HG02981 (cell line): ENCODE results near the gene GJB3.
"Not testable (repeated sequence)": the region's sequence is repeated elsewhere in the genome, so short reads cannot be mapped to it uniquely, and the experiment has no call there.

Experiments used
- ATAC-seq: cut with Tn5 transposase; IDR thresholded peaks from one replicate; pipeline ENCODE4 v1.9.1; 2021; ENCODE audit warnings: mild to moderate bottlenecking, moderate library complexity; ENCODE audit not compliant: unreplicated experiment

The GJB3 gene

DNA sequence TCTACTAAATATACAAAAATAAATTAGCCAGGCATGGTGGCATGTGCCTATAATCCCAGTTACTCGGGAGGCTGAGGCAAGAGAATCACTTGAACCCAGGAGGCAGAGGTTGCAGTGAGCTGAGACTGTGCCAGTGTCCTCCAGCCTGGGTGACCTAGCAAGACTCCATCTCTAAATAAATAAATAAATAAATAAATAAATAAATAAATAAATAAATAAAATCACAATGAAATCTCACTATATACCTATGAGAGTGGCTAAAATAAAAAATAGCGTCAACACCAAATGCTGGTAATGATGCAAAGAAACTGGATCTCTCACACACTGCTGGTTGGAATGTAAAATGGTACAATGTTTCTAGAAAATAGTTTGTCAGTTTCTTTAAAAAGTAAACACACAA lies 37.8 kb downstream of the GJB3 start:
- ATAC-seq: not testable (repeated sequence)

DNA sequence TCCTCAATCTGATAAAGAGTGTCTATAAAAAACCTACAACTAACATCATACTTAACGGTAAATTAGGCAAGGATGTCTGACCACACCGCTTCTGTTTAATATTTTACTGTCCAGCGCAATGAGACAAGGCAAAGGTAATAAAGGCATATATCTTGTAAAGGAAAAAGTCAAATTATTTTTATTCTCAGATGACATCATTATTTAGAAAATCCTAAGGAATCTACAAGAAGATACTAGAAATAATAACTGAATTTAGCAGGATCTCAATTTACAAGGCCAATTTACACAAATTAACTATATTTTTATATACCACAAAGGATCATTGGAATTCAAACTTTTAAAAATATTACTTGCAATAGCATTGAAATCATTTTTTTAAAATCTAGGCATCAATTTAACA lies 41.2 kb downstream of the GJB3 start:
- no peak for ATAC-seq

DNA sequence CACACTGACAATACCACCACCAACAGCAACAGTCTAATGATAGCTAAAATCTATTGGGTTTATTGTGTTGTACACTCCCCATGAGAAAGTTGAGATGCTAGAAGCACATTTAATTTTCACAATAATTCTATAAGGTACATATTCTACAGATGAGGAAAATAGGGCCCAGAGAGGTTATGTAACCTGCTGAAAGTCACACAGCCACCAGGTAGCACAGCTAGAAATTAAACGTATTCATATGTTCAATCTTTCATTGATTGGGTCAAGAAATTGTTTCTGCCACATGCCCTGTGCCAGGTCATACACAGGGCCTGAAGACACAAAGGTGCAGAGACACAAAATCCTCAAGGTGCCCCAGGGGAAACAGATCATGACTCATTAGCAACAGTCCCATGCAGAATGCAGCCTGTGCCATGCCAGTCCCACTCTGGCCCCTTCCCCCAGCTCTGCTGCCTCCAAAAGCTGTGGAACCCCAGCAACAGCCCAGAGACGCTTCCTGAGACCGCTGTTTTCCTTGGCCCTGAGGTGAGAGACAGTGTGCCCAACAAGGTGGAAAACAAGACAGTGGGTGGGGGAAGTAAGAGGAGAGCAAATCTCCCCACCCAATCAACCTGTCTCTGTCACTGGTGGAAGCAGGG lies 43.9 kb downstream of the GJB3 start:
- no peak for ATAC-seq

DNA sequence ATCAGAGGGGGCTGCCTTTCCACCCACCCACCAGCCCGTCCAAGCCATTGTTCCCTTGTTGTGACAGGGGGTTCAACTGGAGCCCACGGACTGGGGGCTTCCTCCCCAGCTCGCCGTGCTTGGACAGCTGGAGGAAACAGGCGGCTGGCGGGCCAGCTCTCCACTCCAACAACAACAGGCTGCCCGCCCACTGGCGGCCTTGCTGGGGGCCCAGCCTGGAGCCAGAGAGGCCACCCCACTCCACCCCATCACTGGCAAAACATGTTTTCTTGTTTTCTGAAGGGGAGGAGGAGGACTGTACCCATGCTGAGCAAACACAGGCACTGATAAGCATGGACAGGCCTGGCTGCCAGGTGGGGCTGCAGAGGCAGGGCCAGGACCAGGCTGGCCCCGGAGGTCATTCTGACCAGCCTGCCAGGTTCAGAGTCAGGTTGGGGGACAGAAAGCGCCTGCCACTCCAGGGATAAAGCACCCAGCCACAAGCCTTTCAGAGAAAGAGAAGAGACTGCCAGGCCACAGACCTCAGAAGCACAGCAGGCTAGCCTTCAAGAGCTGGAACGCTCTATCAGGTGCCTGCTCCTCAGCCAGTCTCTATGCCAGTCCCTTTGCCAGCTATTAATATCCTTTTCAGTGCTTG lies 44.6 kb downstream of the GJB3 start:
- no peak for ATAC-seq

DNA sequence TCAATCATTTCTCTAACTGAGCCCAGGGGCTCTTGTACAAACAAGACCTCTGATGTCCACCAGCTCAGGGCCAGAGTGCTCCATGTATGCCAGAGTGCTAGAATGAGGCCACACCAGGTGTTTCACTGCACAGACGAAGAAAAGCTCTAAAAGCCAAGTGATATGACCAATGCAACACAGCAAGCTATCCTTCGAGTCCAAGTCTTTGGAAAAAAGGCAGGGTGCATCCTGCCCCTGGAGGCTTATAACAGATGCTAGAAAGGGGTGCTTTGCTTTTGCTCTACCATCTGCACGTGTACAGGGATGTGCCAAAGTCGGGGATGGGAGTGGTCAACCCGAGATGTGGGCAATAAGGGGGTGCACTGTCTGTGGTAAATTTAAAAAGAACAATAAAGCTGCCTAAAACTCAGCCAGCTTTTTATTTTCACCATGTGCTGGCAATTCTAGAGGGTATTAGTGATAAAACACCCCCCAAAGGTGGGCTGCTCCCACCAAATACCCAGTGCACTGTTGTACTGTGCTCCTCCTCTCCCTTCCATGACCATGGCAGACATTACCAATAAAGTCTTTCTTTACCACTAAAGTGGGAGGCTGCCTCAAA lies 46.4 kb downstream of the GJB3 start:
- no peak for ATAC-seq

DNA sequence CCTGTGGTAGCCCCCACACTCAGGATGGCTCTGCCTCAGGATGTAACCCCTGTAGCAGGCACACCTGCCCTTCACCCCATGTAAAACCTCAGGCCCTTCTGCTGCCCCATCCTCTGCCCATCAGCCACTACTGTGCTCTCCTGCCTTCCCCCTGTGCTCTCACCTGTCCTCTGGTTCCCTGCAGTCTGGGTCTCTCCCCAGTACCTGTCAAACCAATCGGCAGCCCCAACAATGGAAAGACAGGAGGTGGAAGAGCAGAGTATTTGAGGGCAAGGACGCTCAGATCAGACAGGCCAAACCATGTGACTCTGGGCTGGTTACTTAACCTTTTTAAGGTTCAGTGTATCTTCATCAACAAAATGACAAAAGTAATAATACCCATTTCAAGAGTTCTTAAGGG lies 47.6 kb downstream of the GJB3 start:
- ATAC-seq: no peak

DNA sequence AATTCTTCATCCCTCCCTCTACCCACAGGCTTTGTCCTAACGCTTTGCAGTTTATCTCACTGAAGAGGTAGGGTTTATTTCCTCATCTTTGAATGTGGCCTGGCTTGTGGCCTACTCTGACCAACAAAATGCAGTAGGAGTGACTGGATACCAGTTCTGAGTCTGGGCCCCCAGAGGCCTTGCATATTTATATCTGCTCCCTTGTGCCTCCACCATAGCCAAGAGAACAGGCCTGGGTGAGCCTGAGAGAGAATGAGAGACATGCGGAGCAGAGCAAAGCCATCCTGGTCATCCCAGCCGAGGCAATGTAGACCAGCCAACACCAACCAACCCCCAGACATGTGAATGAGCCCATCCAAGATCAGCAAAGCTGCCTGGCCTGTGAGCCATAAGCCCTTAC lies 48.2 kb downstream of the GJB3 start:
- ATAC-seq: no peak

DNA sequence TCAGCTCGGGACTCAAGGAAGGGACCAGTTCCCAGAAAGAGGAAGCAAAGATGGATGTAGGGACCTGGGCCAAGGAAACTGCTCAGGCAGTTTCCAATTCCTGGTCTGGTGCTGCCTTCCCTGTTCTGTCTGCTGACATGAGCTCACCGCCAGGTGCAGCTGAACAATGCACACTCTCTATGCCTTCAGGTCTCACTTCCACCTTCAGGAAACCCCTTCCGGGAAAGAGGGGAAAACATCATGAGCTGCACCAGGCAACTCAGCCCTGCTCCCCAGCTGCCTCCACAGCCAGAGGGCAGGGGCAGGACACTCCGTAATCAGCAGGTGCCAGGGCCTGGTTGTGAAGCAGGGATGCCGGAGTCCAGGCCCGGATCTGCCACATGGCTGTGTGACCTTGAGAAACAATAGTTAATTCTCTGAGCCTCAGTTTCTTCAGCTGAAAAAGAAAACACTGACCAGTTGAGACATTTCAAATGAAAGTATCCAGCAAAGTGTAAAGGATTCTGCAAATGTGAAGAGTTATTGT lies 50.8 kb downstream of the GJB3 start:
- no peak for ATAC-seq

DNA sequence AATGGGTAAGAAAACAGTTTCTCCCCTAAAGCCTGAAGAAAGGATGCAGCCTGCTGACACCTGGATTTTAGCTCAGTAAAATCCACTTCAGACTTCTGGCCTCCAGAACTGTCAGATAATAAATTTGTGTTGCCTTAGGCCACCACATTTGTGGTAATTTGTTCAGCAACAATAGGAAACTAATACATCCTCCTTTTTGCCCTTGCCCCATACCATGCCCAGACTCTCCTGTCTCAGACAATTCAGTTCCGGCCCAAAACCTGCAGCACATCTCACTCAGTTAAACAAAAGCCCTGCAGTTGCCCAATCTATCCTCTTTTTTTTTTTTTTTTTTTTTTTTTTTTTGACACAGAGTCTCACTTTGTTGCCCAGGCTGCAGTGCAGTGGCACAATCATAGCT lies 52.7 kb downstream of the GJB3 start:
- ATAC-seq: no peak
